Esophagus muscularis mucosa (tissue), 4 donors: ENCODE results near the gene CPB1.

Source experiments
- EP300 ChIP-seq: sonication (generic); formaldehyde crosslinking; IDR thresholded peaks from one replicate; pipeline ENCODE4 v1.6.1; 2017; ENCODE audit warnings: antibody characterized with exemption
- POLR2A ChIP-seq: fragments of 450-650 bp; IDR thresholded peaks from one replicate; pipeline ENCODE4 v1.6.1; 2017; ENCODE audit warnings: antibody characterized with exemption, moderate library complexity, mild to moderate bottlenecking, low read depth
- POLR2AphosphoS5 ChIP-seq, 2 donors: sonication (generic); formaldehyde crosslinking; IDR thresholded peaks; one replicate each; pipeline ENCODE4 v1.6.1; 2017; ENCODE audit warnings: antibody characterized with exemption in 2 of 2
- TF ChIP-seq, protein P1 (sequence below), 3 experiments: fragments of 200-600 bp in 2 of 3; fragments of 450-650 bp in 1 of 3; sonication (generic) in 2 of 3; IDR thresholded peaks; one replicate each; pipeline ENCODE4 v1.5.1; 2017 to 2019; ENCODE audit warnings: antibody characterized with exemption in 3 of 3, mild to moderate bottlenecking in 2 of 3, moderate library complexity in 1 of 3

DNA sequence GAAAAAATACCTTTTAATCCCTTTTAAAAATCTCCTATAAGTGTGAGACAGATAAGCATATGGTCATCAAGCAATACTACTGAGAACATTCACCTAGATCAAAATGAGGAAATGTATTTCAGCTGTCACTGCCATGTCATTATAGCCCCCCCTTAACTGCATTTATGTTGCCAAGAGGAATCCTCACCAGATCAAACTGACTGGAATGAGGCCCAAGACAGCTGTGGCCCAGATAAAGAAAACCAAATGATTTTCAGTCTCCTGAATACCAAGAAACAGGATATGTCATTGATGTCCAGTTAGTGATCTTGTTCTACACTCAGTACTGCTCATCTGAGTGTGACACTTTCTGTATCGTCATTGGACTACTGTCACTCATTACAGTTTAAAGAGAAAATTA is 35.1 kb upstream of the CPB1 start:
- TF ChIP-seq, protein P1, sequence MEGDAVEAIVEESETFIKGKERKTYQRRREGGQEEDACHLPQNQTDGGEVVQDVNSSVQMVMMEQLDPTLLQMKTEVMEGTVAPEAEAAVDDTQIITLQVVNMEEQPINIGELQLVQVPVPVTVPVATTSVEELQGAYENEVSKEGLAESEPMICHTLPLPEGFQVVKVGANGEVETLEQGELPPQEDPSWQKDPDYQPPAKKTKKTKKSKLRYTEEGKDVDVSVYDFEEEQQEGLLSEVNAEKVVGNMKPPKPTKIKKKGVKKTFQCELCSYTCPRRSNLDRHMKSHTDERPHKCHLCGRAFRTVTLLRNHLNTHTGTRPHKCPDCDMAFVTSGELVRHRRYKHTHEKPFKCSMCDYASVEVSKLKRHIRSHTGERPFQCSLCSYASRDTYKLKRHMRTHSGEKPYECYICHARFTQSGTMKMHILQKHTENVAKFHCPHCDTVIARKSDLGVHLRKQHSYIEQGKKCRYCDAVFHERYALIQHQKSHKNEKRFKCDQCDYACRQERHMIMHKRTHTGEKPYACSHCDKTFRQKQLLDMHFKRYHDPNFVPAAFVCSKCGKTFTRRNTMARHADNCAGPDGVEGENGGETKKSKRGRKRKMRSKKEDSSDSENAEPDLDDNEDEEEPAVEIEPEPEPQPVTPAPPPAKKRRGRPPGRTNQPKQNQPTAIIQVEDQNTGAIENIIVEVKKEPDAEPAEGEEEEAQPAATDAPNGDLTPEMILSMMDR (IDR thresholded peaks at IDR 0.05), result no peak
- TF ChIP-seq POLR2AphosphoS5 (IDR thresholded peaks at IDR 0.05) (no peak), POLR2A (no peak), EP300 (no peak)
